B cell (primary cell): Measurements from ENCODE around the gene SF3B6. TPM values are rescaled to one million over a fixed set of nuclear protein-coding genes. Genes with fewer than 3 reads are reported as not detected.
A peak's percentile ranks its signal among the peaks of the same experiment; 100 is the strongest.

Source experiments
- ATAC-seq: fragments of 200-7000 bp; cut with Tn5 transposase; one replicate; pipeline ENCODE4 v1.10.0; 2021; ENCODE audit warnings: low read depth, mild to moderate bottlenecking, moderate number of reproducible peaks, moderate library complexity
- CTCF ChIA-PET: fragments of 350-600 bp; sonication (Branson Sonifier 250); formaldehyde crosslinking; loops from one replicate; lab custom pipeline; 2021; ENCODE audit warnings: antibody characterized with exemption, inconsistent platforms; lab: Charles Lee
- POLR2A ChIA-PET: fragments of 350-600 bp; sonication (Branson Sonifier 250); formaldehyde crosslinking; loops from one replicate; lab custom pipeline; 2021; ENCODE audit warnings: antibody characterized with exemption; lab: Charles Lee
- DNase-seq: peaks from one replicate; pipeline ENCODE4 v3.0.0; 2013
- H2AFZ ChIP-seq: 2 replicates; pipeline ENCODE4 v1.6.1; 2012; ENCODE audit warnings: mild to moderate bottlenecking, low read depth, low read length; ENCODE audit not compliant: insufficient read depth, poor library complexity, severe bottlenecking
- H3K27ac ChIP-seq, 2 donors: 1 replicate in 1 of 2; 2 replicates in 1 of 2; pipeline ENCODE4 v1.5.1; 2012 to 2013; ENCODE audit warnings: low read length in 2 of 2, mild to moderate bottlenecking in 2 of 2, moderate library complexity in 1 of 2
- H3K27me3 ChIP-seq, 4 experiments: fragments of 200-600 bp in 1 of 4; sonication (generic) in 1 of 4; replicated peaks in 1 of 4; 1 replicate in 2 of 4; 2 replicates in 2 of 4; pipeline versions ENCODE4 v1.6.1 to v1.7.0; 2013 to 2016; ENCODE audit warnings: low read length in 3 of 4, mild to moderate bottlenecking in 2 of 4, mixed read lengths in 1 of 4, moderate library complexity in 1 of 4; ENCODE audit not compliant: insufficient read depth in 4 of 4, control insufficient read depth in 3 of 4; ENCODE audit errors: control extremely low read depth in 1 of 4
- H3K36me3 ChIP-seq, 2 experiments: replicated peaks in 1 of 2; 1 replicate in 1 of 2; 2 replicates in 1 of 2; pipeline versions ENCODE4 v1.6.1 to v1.7.1; 2013; ENCODE audit warnings: low read length in 1 of 2; ENCODE audit not compliant: insufficient read depth in 2 of 2, control insufficient read depth in 1 of 2; ENCODE audit errors: control extremely low read depth in 1 of 2, extremely low read depth in 1 of 2
- H3K4me1 ChIP-seq, 2 donors: fragments of 200-600 bp in 1 of 2; sonication (generic) in 1 of 2; 1 replicate in 1 of 2; 2 replicates in 1 of 2; pipeline versions ENCODE4 v1.5.1 to v1.6.1; 2013 to 2017; ENCODE audit warnings: low read length in 2 of 2; ENCODE audit not compliant: control insufficient read depth in 2 of 2, insufficient read depth in 2 of 2
- H3K4me2 ChIP-seq: replicated peaks from 2 replicates; pipeline ENCODE3; 2012; ENCODE audit warnings: mild to moderate bottlenecking, low read depth, low read length; ENCODE audit not compliant: poor library complexity, severe bottlenecking
- H3K4me3 ChIP-seq, 5 experiments: fragments of 200-600 bp in 1 of 5; sonication (generic) in 1 of 5; 1 replicate in 3 of 5; 2 replicates in 2 of 5; pipeline versions ENCODE4 v1.5.1 to v1.7.0; 2011 to 2016; ENCODE audit warnings: low read length in 4 of 5, mild to moderate bottlenecking in 4 of 5, low read depth in 2 of 5, control low read depth in 1 of 5, moderate library complexity in 1 of 5; ENCODE audit not compliant: insufficient read depth in 1 of 5; ENCODE audit errors: control extremely low read depth in 1 of 5, extremely low read depth in 1 of 5
- H3K79me2 ChIP-seq: fragments of 200-600 bp; sonication (generic); one replicate; pipeline ENCODE4 v1.6.0; 2016; ENCODE audit warnings: low read length; ENCODE audit not compliant: control insufficient read depth, insufficient read depth
- H3K9ac ChIP-seq: fragments of 200-600 bp; sonication (generic); 2 replicates; pipeline ENCODE4 v1.6.1; 2017; ENCODE audit warnings: mild to moderate bottlenecking, low read length, moderate library complexity
- H3K9me3 ChIP-seq, 3 donors: one replicate each; pipeline versions ENCODE4 v1.6.1 to v1.7.1; 2013; ENCODE audit warnings: low read length in 2 of 3; ENCODE audit not compliant: control insufficient read depth in 2 of 3, insufficient read depth in 1 of 3; ENCODE audit errors: control extremely low read depth in 1 of 3
- H4K20me1 ChIP-seq: 2 replicates; pipeline ENCODE4 v1.6.0; 2012; ENCODE audit warnings: mild to moderate bottlenecking, low read length; ENCODE audit not compliant: insufficient read depth, control insufficient read depth, poor library complexity, severe bottlenecking
- H3K27ac Mint-ChIP-seq: one replicate; pipeline ENCODE4 v1.8.0; 2021; ENCODE audit warnings: mixed read lengths
- H3K27me3 Mint-ChIP-seq: one replicate; pipeline ENCODE4 v1.8.0; 2021; ENCODE audit warnings: mixed read lengths
- H3K4me1 Mint-ChIP-seq: one replicate; pipeline ENCODE4 v1.8.0; 2021; ENCODE audit warnings: mixed read lengths
- H3K4me3 Mint-ChIP-seq: one replicate; pipeline ENCODE4 v1.8.0; 2021; ENCODE audit warnings: mixed read lengths
- H3K9me3 Mint-ChIP-seq: one replicate; pipeline ENCODE4 v1.8.0; 2022; ENCODE audit warnings: mixed read lengths; ENCODE audit not compliant: insufficient read depth
- EZH2 ChIP-seq: IDR thresholded peaks from 2 replicates; pipeline ENCODE4 v1.6.1; 2012; ENCODE audit warnings: borderline replicate concordance, low read depth, mild to moderate bottlenecking, moderate library complexity, low read length; ENCODE audit not compliant: insufficient read depth, poor library complexity, severe bottlenecking
- WGBS: methylation state at CpG from one replicate; pipeline ENCODE4 v1.1.5; 2013; ENCODE audit warnings: missing lambda C conversion rate; ENCODE audit not compliant: insufficient coverage; 5-methylcytosine and 5-hydroxymethylcytosine counted together
- intact Hi-C: fragments of 100-400 bp; cut with micrococcal nuclease; formaldehyde crosslinking; loops from one replicate; pipeline ENCODE4 v1.10.0; 2022
- polyA plus RNA-seq: library from polyadenylated mRNA; depleted of rRNA; stranded (reverse); fragments of >200 nt; gene quantifications from 2 replicates; pipeline ENCODE4 v1.2.3, GENCODE V29; 2012
- total RNA-seq, 2 donors: library from RNA; stranded (reverse); fragments of 120-200 nt in 1 of 2; gene quantifications; 1 replicate in 1 of 2; 2 replicates in 1 of 2; pipeline versions ENCODE4 v1.2.3 to v1.2.4, GENCODE V29; 2013 to 2022
- TF ChIP-seq, protein P1 (sequence below): fragments of 200-600 bp; IDR thresholded peaks from one replicate; pipeline ENCODE4 v1.8.0; 2022; ENCODE audit warnings: antibody characterized with exemption, mild to moderate bottlenecking

The SF3B6 gene
- total and polyA plus RNA-seq, 2 donors (not counting 1 experiment from before 2014, with no cell fraction given): 47.2 to 48.4 TPM

DNA sequence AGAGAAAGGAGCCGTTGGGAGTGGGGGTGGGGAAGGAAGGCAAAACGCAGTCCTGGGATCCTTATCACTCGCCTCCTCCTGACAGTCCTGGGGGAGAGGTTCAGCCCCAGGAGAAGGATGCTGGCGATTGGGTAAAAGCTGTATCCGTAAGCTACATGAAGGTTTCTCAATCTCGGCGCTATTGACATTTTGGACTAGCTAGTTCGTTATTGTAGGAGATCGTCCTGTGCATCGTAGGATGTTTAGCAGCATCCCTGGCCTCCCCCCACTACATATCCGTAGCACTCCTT lies 9.0 kb upstream of the SF3B6 start:
- H3K4me1 Mint-ChIP-seq: peaks cover 19% of the 10 kb centered on the region
- H3K9ac ChIP-seq: peak overlapping the region; percentile 80
- no peaks in the 10 kb centered on the region for H3K9me3 Mint-ChIP-seq
- peaks cover 2 to 12% of the 10 kb centered on the region in 2 experiments for H3K36me3 ChIP-seq
- peaks cover 12 to 20% of the 10 kb centered on the region in 2 donors for H3K4me1 ChIP-seq
- H3K27me3 Mint-ChIP-seq: no peaks in the 10 kb centered on the region
- H3K4me3 Mint-ChIP-seq: peak overlapping the region; percentile 97
- H3K27ac Mint-ChIP-seq: no peak overlapping the region
- peaks cover 9% of the 10 kb centered on the region for H3K79me2 ChIP-seq
- 52% methylated on average over 10 of the region's 11 CpGs for WGBS
- no peak for DNase-seq
- no peak for ATAC-seq
- H4K20me1 ChIP-seq: no peaks in the 10 kb centered on the region
- H2AFZ ChIP-seq: peak overlapping the region; percentile 98
- intact Hi-C loops: loop anchor here (2.0 kb wide), 1 partner anchor 38 kb away; the partner anchor contains the start of gene WDCP
- no peaks in the 10 kb centered on the region for H3K27me3 ChIP-seq
- TF ChIP-seq, protein P1, sequence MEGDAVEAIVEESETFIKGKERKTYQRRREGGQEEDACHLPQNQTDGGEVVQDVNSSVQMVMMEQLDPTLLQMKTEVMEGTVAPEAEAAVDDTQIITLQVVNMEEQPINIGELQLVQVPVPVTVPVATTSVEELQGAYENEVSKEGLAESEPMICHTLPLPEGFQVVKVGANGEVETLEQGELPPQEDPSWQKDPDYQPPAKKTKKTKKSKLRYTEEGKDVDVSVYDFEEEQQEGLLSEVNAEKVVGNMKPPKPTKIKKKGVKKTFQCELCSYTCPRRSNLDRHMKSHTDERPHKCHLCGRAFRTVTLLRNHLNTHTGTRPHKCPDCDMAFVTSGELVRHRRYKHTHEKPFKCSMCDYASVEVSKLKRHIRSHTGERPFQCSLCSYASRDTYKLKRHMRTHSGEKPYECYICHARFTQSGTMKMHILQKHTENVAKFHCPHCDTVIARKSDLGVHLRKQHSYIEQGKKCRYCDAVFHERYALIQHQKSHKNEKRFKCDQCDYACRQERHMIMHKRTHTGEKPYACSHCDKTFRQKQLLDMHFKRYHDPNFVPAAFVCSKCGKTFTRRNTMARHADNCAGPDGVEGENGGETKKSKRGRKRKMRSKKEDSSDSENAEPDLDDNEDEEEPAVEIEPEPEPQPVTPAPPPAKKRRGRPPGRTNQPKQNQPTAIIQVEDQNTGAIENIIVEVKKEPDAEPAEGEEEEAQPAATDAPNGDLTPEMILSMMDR: no peak
- no peak for TF ChIP-seq EZH2
- H3K4me3 ChIP-seq: peak overlapping the region in 3 of 5 experiments; percentile 68 to 84 (median 75)
- H3K9me3 ChIP-seq: no peaks in the 10 kb centered on the region
- no peak overlapping the region for H3K27ac ChIP-seq
- POLR2A ChIA-PET: interaction anchor here (0.6 kb wide), 1 partner anchor 145 kb away, joined by 10 read pairs; no protein-coding TSS in a partner anchor
- peak overlapping the region; percentile 95 for H3K4me2 ChIP-seq
- CTCF ChIA-PET: interaction anchor here (0.6 to 7.3 kb wide), 24 partner anchors 9 to 1338 kb away, joined by 3 to 154 read pairs (median 5); partner anchors contain the start of genes ATAD2B, FAM228B, FKBP1B and SF3B6
